Mesothelial cell of epicardium (in vitro differentiated cells): ENCODE measurements around the gene AXIN1. TPM values are rescaled to one million over a fixed set of nuclear protein-coding genes. Genes with fewer than 3 reads are reported as not detected.
A peak's percentile ranks its signal among the peaks of the same experiment; 100 is the strongest.

ENCODE experiments used
- DNase-seq, 2 experiments: peaks; one replicate each; pipeline ENCODE4 v3.0.0; 2021; ENCODE audit warnings: low spot score in 2 of 2; ENCODE audit not compliant: unreplicated experiment in 2 of 2
- H3K27ac Mint-ChIP-seq: 2 replicates; pipeline ENCODE4 v1.8.0; 2021; ENCODE audit warnings: mixed read lengths
- H3K27me3 Mint-ChIP-seq: 2 replicates; pipeline ENCODE4 v1.8.0; 2021; ENCODE audit warnings: low read depth, mixed read lengths
- H3K36me3 Mint-ChIP-seq: 2 replicates; pipeline ENCODE4 v1.8.0; 2021; ENCODE audit warnings: mixed read lengths
- H3K4me1 Mint-ChIP-seq: 2 replicates; pipeline ENCODE4 v1.8.0; 2021; ENCODE audit warnings: mixed read lengths
- H3K4me3 Mint-ChIP-seq: 2 replicates; pipeline ENCODE4 v1.8.0; 2021; ENCODE audit warnings: mild to moderate bottlenecking, moderate library complexity, mixed read lengths
- H3K9me3 Mint-ChIP-seq: 2 replicates; pipeline ENCODE4 v1.8.0; 2021; ENCODE audit warnings: mixed read lengths
- total RNA-seq: library from RNA; stranded (reverse); gene quantifications from 3 replicates; pipeline ENCODE4 v1.2.1, GENCODE V29; 2021
- TF ChIP-seq, protein P1 (sequence below): fragments of 200-600 bp; sonication (generic); IDR thresholded peaks from one replicate; pipeline ENCODE4 v1.5.0; 2021; ENCODE audit warnings: antibody characterized with exemption; ENCODE audit not compliant: unreplicated experiment

AXIN1 gene
- total RNA-seq, 1 donor from 2014 or later = 33.2 TPM

DNA sequence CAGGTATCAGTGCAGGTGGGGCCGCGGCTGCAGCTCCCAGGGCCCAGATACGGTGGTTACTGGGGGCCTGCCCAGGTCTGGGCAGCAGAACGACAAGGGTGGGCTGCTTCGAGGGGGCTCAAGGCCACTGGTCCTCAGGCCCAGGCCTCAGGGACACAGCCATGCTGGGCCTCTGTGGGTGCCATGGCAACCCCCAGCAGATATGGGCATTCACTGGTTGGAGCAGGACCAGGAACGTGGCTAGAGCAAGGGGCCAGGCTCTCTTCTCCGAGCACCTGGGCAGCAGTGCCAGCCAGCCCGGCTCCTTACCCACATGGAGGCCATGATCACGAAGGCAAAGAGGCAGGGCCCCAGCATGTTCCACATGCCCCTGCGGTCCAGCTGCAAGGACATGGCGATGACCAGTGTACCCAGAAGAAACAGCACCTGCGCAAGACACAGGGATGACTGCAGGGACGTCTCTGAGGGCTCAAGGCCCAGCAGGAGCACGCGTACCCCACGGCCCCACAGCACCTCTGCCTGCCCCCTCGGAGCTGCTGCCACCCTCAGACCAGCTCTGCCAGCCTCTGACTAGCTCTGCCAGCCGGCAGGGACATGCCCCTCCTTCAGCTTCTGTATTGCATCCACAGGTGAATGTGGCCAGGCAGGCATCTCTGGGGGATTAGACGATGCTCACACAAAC is 19.9 kb upstream of the AXIN1 start:
- DNase-seq = no peak
- Mint-ChIP-seq H3K9me3 (no peaks in the 10 kb centered on the region), H3K4me1 (peaks cover 10% of the 10 kb centered on the region), H3K36me3 (no peaks in the 10 kb centered on the region), H3K27ac (no peak overlapping the region), H3K27me3 (no peaks in the 10 kb centered on the region), H3K4me3 (no peak overlapping the region)
- TF ChIP-seq, protein P1, sequence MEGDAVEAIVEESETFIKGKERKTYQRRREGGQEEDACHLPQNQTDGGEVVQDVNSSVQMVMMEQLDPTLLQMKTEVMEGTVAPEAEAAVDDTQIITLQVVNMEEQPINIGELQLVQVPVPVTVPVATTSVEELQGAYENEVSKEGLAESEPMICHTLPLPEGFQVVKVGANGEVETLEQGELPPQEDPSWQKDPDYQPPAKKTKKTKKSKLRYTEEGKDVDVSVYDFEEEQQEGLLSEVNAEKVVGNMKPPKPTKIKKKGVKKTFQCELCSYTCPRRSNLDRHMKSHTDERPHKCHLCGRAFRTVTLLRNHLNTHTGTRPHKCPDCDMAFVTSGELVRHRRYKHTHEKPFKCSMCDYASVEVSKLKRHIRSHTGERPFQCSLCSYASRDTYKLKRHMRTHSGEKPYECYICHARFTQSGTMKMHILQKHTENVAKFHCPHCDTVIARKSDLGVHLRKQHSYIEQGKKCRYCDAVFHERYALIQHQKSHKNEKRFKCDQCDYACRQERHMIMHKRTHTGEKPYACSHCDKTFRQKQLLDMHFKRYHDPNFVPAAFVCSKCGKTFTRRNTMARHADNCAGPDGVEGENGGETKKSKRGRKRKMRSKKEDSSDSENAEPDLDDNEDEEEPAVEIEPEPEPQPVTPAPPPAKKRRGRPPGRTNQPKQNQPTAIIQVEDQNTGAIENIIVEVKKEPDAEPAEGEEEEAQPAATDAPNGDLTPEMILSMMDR = no peak

DNA sequence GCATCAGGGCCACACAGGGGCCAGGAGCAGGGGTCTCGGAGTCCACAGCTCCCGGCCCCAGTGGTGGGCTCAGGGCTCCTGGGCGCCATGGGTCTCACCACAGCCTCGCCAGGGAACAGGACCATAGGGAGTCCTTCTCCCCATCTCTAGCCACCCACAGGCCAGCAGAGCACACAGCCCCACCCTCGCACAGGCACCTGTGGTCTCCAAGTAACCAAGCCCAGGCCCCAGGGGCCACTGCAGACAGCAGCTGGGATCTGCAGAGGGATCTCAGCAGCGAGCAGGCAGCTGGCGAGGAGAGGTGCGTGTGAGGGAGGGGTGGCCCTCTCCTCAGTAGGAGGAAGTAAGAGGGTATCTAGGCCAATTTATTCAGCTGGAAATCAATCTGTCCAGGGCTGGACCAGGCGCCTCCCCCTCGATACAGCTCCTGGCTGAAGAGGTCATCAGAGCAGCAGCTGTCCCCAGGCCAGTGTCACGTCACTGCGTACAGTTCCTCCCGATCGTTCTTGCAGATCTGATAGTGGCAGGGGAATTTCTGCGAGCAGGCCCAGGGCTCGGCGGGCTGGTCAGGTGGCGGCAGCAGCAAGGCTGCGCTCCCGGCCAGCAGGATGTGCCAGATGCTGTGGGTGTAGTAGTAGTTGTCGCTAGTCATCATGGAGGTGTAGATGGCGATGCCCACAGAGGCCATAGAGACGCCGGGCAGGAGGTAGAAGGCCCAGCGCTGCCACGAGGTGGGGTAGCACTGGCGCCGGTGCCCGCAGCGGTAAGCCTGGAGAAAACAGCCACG is 19.2 kb upstream of the AXIN1 start:
- TF ChIP-seq, protein P1 = no peak
- H3K9me3 Mint-ChIP-seq = no peaks in the 10 kb centered on the region
- H3K4me1 Mint-ChIP-seq = peaks cover 10% of the 10 kb centered on the region
- DNase-seq = no peak
- H3K27me3 Mint-ChIP-seq = no peaks in the 10 kb centered on the region
- no peak overlapping the region for H3K27ac Mint-ChIP-seq
- H3K36me3 Mint-ChIP-seq = peaks cover 3% of the 10 kb centered on the region
- H3K4me3 Mint-ChIP-seq = peak overlapping the region; percentile 28

DNA sequence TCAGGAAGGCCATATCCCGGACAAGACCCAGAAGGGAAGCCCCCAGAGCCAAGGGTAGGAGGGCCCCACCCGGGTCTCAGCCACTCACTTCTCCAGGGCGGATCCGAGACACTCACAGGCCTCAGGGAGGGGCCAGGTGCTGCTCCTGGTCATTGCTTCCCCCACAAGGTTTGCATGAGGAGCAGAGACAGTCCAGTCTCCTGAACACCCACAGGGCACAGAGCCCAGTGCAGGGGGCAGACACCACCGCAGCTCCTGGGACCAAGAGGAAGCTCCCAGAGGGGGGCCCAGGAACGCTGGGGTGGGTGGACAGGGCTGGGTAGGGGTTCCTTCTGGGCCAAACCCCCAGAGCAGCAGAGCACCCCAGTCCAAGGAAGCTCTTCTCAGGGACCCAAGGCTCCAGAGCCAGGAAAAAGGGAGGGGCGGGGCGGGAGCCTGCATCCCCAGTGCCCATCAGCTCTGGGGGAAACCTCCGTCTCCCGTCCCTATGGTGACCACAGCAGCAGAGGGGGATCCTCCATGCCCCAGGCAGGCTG is 18.5 kb upstream of the AXIN1 start:
- Mint-ChIP-seq H3K4me1 (peaks cover 10% of the 10 kb centered on the region), H3K4me3 (peak overlapping the region; percentile 91), H3K36me3 (peaks cover 3% of the 10 kb centered on the region), H3K27ac (peak overlapping the region; percentile 96), H3K27me3 (no peaks in the 10 kb centered on the region), H3K9me3 (no peaks in the 10 kb centered on the region)
- TF ChIP-seq, protein P1 = no peak
- no peak for DNase-seq

DNA sequence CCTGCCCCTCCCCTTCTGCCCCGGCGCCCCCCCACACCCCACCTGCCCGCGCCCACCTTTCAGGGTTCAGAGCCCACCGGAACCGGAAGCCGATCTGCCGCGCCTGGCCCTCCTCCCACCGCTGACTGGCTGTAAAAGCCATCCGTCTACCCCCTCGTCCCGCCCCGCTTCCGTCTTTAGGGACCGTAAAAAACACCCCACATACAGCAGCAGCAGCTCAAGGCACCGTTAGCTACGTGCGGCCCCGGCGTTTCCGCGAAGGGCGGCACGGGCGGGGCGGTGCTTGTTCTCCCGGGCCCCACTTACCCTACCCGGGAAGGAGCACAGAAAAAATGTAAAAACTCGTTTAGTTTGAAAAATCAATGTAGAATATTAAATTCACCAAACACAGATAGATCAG is 17.9 kb upstream of the AXIN1 start, which contains the start of gene MRPL28:
MRPL28 (minus strand) TSS at position 96 of the 400 bp plus-strand sequence. CDS start 320 bp downstream, outside the sequence.
- Mint-ChIP-seq H3K4me3 (peak within 1 kb of the TSS; percentile 91), H3K27ac (peak within 1 kb of the TSS; percentile 96), H3K9me3 (no peaks in the 10 kb centered on the region), H3K36me3 (peaks cover 3% of the 10 kb centered on the region), H3K4me1 (peaks cover 10% of the 10 kb centered on the region), H3K27me3 (no peaks in the 10 kb centered on the region)
- TF ChIP-seq, protein P1 = no peak
- DNase-seq = peak; percentile 85 to 94

DNA sequence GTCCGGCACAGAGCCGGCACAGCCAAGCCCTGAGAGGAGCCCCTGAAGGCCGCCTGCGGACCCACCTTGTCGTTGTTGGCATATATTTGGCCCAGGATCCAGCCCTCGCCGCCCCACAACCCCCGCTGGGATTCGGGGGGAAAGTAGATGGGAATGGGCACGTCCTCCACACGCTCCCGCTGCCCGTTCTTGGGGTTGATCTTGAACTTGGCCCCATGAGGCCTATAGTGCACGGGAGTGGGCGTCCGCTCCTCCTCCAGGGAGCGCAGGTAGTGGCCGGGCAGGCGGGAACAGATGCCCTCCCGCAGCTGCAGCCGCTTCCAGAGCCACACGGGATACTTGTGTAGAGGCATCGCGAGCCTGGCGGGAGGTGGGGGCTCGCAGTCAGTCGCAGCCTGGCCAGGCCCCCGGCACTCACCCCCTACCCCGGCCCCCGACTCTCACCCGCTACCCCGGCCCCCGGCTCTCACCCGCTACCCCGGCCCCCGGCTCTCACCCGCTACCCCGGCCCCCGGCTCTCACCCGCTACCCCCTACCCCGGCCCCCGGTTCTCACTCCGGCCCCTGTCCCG is 17.4 kb upstream of the AXIN1 start:
- H3K27me3 Mint-ChIP-seq = no peaks in the 10 kb centered on the region
- TF ChIP-seq, protein P1 = no peak
- no peaks in the 10 kb centered on the region for H3K9me3 Mint-ChIP-seq
- peak overlapping the region; percentile 64 for H3K4me3 Mint-ChIP-seq
- H3K4me1 Mint-ChIP-seq = peaks cover 10% of the 10 kb centered on the region
- no peak overlapping the region for H3K27ac Mint-ChIP-seq
- H3K36me3 Mint-ChIP-seq = peaks cover 3% of the 10 kb centered on the region
- no peak for DNase-seq
